ENCODE data around the gene ZNF213. TPM values are rescaled to one million over a fixed set of nuclear protein-coding genes. Genes with fewer than 3 reads are reported as not detected.
A peak's percentile ranks its signal among the peaks of the same experiment; 100 is the strongest.

Gene ZNF213
- total RNA-seq, 6 experiments from 2014 or later, result 1.3 to 4.4 (median 1.7) TPM

DNA sequence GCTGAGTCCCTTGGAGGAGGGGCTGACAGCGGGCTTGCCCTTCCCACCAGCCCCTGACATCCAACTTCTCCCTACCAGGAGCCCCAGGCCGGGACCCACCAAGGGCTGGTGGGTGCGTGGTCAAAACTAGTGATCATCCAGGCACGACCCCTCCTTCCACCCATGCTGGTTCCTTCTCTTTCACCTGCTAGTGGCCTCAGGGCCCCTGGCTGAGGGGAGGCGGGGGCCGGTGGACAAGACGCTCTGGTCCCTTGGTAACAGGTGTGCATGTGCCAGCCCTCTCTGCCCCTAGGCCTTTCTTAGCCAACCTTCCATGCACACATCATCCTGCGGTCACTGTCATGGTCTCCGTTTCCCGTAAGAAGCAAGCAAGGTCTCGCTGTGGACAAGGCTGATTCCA, 8.4 kb downstream of the ZNF213 start:
- no peak for ATAC-seq
- Histone ChIP-seq H3K4me1 (peaks cover 0 to 20% (median 7%) of the 10 kb centered on the region in 4 donors), H3K27me3 (no peaks in the 10 kb centered on the region), H3K27ac (peak overlapping the region in 2 of 3 donors; percentile 92 to 98), H3K4me3 (no peak overlapping the region), H3K9me3 (no peaks in the 10 kb centered on the region), H3K36me3 (peaks cover 0 to 6% (median 0%) of the 10 kb centered on the region in 4 donors)
- WGBS (ENCODE audit: insufficient coverage, low coverage, low lambda C conversion rate, missing lambda C conversion rate), result no CpG with 5 or more reads among the region's 11 CpGs
- TF ChIP-seq CTCF (IDR thresholded peaks at IDR 0.05), result no peak
- no peak for TF ChIP-seq POLR2A (IDR thresholded peaks at IDR 0.05)
- intact Hi-C loops (cut with DNase I), result no loop called here
- DNase-seq, result peak in 1 of 3 donors; percentile 45

- intact Hi-C loops (cut with DNase I), result no loop called here
- peak; percentile 36 for TF ChIP-seq POLR2A (IDR thresholded peaks at IDR 0.05)
- TF ChIP-seq CTCF (IDR thresholded peaks at IDR 0.05), result no peak
- WGBS (ENCODE audit: insufficient coverage, low coverage, low lambda C conversion rate, missing lambda C conversion rate), result 24% methylated on average over 7 of the region's 23 CpGs
- Histone ChIP-seq H3K4me1 (peaks cover 0 to 20% (median 7%) of the 10 kb centered on the region in 4 donors), H3K36me3 (peaks cover 0 to under 1% (median 0%) of the 10 kb centered on the region in 4 donors), H3K9me3 (no peaks in the 10 kb centered on the region), H3K27ac (peak overlapping the region in 2 of 3 donors; percentile 92 to 98), H3K4me3 (peak overlapping the region in 1 of 3 donors; percentile 14), H3K27me3 (no peaks in the 10 kb centered on the region)
- ATAC-seq (peak; percentile 87 to 93 (median 92)), DNase-seq (peak; percentile 70 to 96 (median 93))
These were observed 8.9 kb downstream of the ZNF213 start for GRCh38 chr16:3143598-3144320.

- H3K36me3 ChIP-seq, result no peaks in the 10 kb centered on the region
- H3K27ac ChIP-seq, result peak overlapping the region in 2 of 3 donors; percentile 92 to 98
- DNase-seq, result no peak
- H3K27me3 ChIP-seq, result no peaks in the 10 kb centered on the region
- ATAC-seq, result no peak
- H3K4me3 ChIP-seq, result peak overlapping the region in 1 of 3 donors; percentile 14
- H3K4me1 ChIP-seq, result peaks cover 0 to 20% (median 7%) of the 10 kb centered on the region in 4 donors
- intact Hi-C loops (cut with DNase I), result no loop called here
- TF ChIP-seq CTCF (IDR thresholded peaks at IDR 0.05) (no peak), POLR2A (IDR thresholded peaks at IDR 0.05) (no peak)
- no peaks in the 10 kb centered on the region for H3K9me3 ChIP-seq
- 43% methylated on average over 2 of the region's 18 CpGs for WGBS (ENCODE audit: insufficient coverage, low coverage, low lambda C conversion rate, missing lambda C conversion rate)
These were observed 9.6 kb downstream of the ZNF213 start for GRCh38 chr16:3144321-3144983.

- Histone ChIP-seq H3K27ac (no peak overlapping the region), H3K9me3 (no peaks in the 10 kb centered on the region), H3K27me3 (no peaks in the 10 kb centered on the region), H3K4me3 (no peak overlapping the region), H3K4me1 (peaks cover 0 to 23% (median 7%) of the 10 kb centered on the region in 4 donors), H3K36me3 (no peaks in the 10 kb centered on the region)
- ATAC-seq (no peak), DNase-seq (peak in 1 of 3 donors; percentile 43)
- TF ChIP-seq CTCF (IDR thresholded peaks at IDR 0.05) (no peak), POLR2A (IDR thresholded peaks at IDR 0.05) (no peak)
- intact Hi-C loops (cut with DNase I), result no loop called here
- 92% methylated on average over 4 of the region's 10 CpGs for WGBS (ENCODE audit: insufficient coverage, low coverage, low lambda C conversion rate, missing lambda C conversion rate)
These were observed 10.3 kb downstream of the ZNF213 start for GRCh38 chr16:3145151-3145550.
